HG03521 (cell line): ENCODE results near the gene SEMA3C.
"Not testable (repeated sequence)": the region's sequence is repeated elsewhere in the genome, so short reads cannot be mapped to it uniquely, and the experiment has no call there.

Experiments
- ATAC-seq: cut with Tn5 transposase; IDR thresholded peaks from one replicate; pipeline ENCODE4 v1.9.1; 2021; ENCODE audit warnings: mild to moderate bottlenecking, moderate library complexity; ENCODE audit not compliant: unreplicated experiment

SEMA3C gene

GRCh38 chr7:80929619-80930018, 10.8 kb upstream of the SEMA3C start:
- no peak for ATAC-seq

DNA sequence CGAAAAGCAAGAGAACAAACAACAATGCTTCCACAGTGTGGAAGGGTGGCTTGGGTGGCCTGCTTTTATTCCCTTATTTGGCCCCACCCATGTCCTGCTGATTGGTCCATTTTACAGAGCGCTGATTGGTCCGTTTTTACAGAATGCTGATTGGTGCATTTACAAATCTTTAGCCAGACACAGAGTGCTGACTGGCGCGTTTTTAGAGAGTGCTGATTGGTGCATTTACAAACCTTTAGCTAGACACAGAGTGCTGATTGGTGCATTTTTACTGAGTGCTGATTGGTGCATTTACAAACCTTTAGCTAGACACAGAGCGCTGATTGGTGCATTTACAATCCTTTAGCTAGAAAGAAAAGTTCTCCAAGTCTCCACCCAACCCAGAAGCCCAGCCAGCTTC, 8.1 kb upstream of the SEMA3C start:
- not testable (repeated sequence) for ATAC-seq

- no peak for ATAC-seq
Observed at GRCh38 chr7:80924090-80924489, 5.2 kb upstream of the SEMA3C start.

DNA sequence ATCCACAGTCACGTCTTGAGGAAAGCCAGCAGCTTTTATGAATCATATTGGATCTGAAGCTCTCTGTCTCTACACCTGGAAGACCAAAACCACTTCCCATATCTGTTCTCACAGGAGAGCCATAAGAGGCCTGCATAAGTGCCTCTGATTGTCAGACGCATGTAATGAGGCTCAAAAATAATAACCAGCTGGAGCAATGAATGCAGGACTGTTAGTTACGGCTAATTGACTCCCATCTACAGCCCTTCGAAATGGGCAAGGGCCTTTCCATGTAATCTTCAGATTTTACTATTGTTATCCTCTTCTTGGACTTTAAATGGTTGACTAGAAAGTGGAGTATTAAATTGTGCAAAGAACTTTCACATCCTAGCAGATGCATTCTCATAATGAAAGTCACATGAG, 4.4 kb upstream of the SEMA3C start:
- ATAC-seq: no peak

GRCh38 chr7:80922253-80923049, 3.6 kb upstream of the SEMA3C start:
- ATAC-seq: no peak

DNA sequence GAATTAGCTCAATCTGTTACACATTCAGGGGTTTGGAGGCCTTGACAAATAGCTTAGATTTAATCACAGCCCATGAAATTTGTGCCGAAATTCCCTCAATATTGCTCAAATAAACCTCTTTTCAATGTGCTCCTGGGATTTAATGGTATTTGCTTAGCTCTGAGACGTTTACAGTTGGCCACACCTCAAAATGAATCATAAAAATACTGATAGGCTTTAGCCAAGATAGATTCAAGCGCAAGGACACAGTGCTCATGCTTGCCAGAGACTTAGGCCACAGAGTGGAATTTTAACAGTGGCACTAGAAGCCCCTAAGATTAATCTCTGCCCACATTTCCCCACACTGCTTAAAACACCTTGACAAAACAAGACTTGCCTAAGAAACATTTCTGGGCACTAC, 2.3 kb upstream of the SEMA3C start:
- no peak for ATAC-seq

DNA sequence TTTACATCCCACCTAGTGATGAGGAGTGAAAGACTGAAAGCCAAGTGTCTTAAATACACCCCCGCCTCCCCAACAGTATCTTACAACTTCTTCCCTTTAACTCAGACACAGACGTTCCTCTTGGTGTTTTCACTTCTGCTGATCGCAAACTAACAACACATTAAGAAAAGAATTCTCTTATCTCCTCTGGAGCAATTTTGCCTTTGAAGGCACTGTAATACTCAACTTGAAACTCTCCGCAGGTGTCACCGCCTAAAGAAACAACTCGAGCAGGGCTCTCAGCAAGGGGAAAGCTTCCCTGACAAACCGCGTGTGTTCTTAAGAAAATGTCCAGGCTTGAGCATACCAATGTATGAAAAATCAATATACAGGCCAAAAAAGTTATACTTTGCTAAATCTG, 452 bp downstream of the SEMA3C start:
- ATAC-seq: no peak

- ATAC-seq: no peak
Observed at GRCh38 chr7:80916770-80917741, 1.8 kb downstream of the SEMA3C start.

- no peak for ATAC-seq
Observed at GRCh38 chr7:80910228-80910627, 8.6 kb downstream of the SEMA3C start.

GRCh38 chr7:80908360-80908797, 10.5 kb downstream of the SEMA3C start:
- no peak for ATAC-seq

DNA sequence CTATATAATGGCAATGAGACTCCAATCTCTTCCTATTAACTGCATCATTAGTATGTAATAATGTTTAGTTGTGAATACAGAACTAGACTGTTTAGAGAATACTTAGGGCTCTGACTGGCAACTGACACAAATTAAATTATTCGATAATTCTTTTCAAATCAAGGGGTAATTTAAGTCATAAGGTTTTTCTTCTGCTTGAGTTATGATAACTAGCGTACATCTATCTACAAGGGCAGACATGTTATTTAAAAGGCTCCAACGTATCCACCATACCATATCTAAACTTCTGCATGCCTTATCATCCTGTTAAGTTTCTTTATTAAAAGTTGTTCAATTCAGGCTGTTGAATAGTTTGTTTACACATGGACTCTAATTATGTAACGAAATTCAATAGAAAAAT, 11.2 kb downstream of the SEMA3C start:
- ATAC-seq: no peak

GRCh38 chr7:80907141-80907601, 11.7 kb downstream of the SEMA3C start:
- no peak for ATAC-seq

GRCh38 chr7:80905334-80905733, 13.5 kb downstream of the SEMA3C start:
- ATAC-seq: no peak

DNA sequence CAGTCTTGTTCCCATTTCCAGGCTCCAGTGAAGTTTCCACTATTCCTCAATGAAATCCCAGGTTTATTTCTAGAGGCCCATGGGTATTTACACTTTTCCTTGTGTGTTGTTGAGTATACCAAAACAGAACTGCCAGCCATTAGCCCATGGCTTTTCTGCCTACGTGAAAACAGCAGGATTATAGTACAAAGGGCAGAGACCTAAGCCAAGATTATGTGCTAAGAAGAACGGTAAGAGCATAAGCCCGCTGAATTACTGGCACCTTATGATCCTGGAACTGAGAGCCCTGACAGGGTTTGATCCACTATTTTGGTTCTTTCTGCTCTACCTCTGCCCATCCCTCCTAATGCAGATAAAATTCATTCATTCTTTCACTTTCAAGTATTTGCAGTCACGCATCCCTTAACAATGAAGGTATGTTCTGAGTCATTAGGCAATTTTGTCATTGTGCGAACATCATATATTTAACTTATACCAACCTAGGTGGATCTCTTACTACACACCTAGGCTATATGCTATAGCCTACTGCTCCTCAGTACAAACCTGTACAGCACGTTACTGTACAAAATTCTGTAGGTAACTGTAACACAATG, 16.0 kb downstream of the SEMA3C start:
- ATAC-seq: no peak

DNA sequence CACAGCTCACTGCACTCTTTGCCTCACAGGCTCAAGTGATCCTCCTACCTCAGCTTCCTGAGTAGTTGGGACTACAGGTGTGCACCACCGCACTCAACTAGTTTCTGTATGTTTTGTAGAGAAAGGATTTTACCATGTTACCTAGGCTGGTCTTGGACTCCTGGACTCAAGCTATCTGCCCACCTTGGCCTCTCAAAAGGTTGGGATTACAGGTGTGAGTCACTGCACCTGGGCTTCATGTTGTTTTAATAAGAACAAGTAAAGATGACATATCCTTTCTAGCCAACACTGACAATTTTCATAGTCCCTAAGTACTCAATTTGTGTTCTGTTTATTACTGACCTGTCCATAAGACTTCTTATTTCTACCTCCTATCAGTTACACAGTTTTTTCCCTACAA, 16.8 kb downstream of the SEMA3C start:
- ATAC-seq: no peak

- no peak for ATAC-seq
Observed at GRCh38 chr7:80900583-80901576, 18.0 kb downstream of the SEMA3C start.

DNA sequence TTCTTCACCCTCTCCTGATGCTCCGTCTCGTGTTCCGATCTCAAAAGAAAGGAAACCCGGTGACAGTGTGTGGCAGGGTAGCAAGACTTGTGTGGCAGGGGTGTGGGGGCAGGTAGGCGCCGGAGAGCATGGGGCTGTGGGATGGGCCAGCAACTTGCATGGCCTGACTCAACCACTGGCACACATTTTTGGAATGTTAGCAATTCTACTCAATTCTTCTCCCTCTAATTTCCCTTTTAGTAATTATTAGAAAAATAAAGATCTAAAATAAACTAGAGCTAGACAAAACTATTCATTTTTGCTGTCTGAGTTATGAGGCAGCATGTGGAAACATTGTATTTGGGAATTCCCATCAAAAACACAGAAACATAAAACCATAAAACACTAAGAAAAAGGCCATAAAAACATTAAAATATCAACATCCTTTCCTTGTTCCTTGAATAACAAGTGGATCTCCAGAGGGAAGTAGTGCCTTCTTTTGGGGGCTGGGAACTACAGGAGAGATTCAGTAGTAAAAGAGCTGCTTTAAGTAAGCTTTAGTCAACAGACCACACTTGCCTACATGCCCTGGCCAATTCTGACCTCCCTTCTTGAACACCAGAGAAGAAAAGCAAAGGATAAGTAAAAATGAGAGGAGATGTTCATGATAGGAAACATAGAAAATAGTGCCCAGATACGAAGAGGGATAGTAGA, 21.8 kb downstream of the SEMA3C start:
- no peak for ATAC-seq

DNA sequence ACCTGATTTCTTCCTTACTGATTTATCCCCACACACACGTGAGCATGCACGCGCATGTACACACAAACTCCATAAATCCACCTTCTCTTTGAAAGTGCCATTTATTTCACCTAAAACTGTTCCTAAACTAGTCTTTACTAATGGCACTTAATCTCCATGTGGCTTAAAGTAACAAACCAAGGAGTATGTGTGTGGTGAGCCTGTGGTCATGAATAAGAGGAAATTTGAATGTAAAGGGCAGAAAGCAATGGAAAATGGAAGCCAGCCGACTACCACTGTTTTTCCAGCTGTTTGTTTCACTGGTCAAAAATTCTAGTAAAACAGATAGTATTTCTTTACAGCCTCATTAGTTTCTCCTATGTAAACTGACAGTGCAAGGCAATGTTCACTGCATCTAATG, 23.8 kb downstream of the SEMA3C start:
- no peak for ATAC-seq

DNA sequence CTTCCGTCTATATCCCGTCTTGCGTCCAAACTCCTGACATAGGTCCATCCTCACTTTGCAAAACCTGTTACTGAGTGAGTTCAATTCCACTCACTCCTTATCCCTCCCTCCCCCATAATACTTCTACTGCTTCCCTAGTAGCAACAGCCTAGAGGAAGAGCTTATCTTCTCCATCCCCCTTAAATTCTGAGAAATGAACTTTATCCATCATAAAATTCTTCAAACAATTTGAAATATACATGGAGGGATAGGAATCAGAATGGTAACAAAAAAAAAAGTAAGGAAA, 27.6 kb downstream of the SEMA3C start:
- ATAC-seq: no peak
